C4-2B (cell line): Measurements from ENCODE around the gene AP4E1.

Experiments used
- H3K27ac ChIP-seq: fragments of 450-650 bp; 2 replicates; pipeline ENCODE4 v1.5.1; 2017
- ZFX ChIP-seq: fragments of 450-650 bp; IDR thresholded peaks from 2 replicates; pipeline ENCODE4 v1.6.1; 2017
- TF ChIP-seq, protein P1 (sequence below): fragments of 450-650 bp; conservative IDR thresholded peaks from 2 replicates; pipeline ENCODE4 v1.5.1; 2017; ENCODE audit warnings: mild to moderate bottlenecking

The AP4E1 gene

DNA sequence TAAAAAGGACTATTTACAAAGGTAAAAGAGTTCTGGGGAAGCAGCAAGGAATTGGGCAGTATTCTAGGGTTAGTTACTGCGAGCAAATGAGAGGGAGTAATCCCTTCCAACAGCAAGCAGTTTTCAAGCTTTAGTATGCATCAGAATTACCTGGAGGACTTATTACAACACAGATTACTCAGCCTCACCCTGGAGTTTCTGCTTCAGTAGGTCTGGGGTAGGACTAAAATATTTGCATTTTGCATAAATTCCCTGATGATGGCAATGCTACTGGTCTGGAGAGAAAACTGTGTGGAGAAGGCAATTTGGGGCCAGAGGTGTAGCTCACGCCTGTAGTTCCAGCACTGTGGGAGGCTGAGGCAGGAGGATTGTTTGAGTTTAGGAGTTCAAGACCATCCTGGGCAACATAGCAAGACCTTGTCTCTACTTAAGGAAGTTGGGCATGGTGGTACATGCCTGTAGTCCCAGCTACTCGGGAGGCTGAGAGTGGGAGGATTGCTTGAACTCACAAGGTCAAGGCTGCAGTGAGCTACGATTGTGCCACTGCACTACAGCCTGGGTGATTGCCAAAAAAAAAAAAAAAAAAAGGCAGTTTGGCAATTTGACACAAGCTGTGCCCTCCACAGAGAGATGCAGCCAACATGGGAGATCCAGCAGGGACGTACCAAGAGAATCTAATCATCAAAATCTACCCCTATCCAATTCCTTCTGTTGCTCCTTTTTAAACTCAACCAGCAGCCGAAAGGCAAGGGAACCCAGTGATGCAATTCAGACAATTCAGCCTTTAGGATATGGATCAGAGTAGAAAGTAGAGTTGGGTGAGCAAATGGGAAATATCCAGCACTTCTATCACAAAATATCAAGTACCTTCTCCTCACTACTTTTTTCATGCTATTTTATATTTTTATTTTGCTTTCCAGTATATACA, 27.1 kb upstream of the AP4E1 start:
- no peak for TF ChIP-seq ZFX
- TF ChIP-seq, protein P1, sequence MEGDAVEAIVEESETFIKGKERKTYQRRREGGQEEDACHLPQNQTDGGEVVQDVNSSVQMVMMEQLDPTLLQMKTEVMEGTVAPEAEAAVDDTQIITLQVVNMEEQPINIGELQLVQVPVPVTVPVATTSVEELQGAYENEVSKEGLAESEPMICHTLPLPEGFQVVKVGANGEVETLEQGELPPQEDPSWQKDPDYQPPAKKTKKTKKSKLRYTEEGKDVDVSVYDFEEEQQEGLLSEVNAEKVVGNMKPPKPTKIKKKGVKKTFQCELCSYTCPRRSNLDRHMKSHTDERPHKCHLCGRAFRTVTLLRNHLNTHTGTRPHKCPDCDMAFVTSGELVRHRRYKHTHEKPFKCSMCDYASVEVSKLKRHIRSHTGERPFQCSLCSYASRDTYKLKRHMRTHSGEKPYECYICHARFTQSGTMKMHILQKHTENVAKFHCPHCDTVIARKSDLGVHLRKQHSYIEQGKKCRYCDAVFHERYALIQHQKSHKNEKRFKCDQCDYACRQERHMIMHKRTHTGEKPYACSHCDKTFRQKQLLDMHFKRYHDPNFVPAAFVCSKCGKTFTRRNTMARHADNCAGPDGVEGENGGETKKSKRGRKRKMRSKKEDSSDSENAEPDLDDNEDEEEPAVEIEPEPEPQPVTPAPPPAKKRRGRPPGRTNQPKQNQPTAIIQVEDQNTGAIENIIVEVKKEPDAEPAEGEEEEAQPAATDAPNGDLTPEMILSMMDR: no peak
- H3K27ac ChIP-seq: no peak overlapping the region

DNA sequence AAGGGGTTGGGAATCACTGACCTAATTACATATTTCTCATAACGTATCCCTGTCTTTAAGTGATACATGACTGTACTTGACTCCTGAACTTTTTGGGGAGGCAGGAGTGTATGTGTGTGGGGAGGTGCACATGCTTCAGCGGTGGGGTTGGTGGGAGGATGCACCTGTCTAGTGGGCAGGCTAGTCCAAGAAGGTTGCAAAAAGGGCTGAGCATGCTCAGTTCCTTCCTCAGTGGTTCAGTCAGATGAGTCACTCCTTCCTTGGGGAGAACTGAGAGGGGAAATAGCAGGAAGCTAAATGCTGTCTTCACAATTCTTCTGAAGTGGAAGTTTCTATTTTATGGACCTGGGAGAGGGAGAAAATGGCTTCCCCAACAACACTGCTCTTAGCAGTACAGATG, 24.6 kb upstream of the AP4E1 start:
- no peak for TF ChIP-seq ZFX
- TF ChIP-seq, protein P1: no peak
- no peak overlapping the region for H3K27ac ChIP-seq

DNA sequence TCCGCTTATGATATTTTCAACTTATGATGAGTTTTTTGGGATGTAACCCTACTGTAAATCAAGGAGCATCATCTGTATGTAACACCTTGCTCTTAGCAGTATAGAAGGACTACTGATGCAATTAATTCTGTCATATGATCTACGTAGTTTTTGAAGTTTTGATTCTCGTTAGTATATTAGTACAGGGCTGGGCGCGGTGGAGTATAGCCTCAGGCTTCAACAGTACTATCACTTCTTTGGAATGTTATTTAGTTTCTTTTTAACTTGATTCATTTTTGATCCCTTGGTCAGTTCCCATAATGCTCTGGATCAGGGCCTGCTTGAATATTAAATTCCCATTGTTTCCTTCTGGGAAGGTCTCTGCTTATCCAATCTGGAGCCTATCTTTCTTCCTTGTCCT, 23.9 kb upstream of the AP4E1 start:
- H3K27ac ChIP-seq: no peak overlapping the region
- TF ChIP-seq, protein P1: no peak
- TF ChIP-seq ZFX: no peak

DNA sequence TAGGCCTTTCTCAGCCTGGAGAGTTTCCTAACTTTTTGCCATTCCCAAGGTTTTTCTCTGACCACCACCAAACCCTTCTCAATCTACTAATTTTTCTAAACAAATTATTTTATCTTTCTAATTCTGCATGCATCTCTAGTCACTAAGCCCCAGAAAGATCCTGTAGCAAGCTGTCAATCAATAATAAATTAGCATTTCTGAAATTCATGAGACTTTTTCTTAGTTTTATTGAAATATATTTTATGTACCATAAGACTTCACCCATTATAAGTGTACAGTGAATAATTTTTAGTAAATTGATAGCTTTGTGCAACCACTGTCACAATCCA, 22.4 kb upstream of the AP4E1 start:
- H3K27ac ChIP-seq: no peak overlapping the region
- TF ChIP-seq, protein P1: no peak; the same call in none of the 2 replicates
- no peak for TF ChIP-seq ZFX

DNA sequence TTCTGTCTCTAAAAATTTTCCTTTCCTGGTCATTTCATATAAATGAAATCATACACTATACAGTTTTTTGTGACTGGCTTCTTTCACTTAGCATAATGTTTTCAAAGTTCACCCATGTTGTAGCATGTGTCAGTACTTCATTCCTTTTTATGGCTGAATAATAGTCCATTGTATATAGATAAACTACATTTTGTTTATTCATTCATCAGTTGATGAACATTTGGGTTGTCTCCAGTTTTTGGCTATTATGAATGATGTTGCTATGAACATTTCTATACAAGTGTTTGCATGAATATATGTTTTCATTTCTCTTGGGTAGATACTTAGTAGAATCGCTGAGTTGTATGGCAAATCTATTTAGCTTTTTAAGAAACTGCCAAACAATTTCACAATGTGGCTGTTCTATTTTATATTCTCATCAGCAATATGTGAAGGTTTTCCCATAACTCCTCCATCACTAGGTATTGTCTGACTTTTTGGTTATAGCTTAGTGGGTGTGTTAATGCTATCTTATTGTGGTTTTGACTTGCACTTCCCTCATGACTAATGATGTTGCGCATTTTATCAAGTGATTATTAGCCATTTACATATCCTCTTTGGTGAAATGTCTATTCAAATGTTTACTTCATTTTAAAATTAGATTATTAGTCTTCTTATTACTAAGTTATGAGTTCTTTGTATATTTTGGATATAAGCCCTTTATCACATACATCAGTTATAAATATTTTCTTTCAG, 21.7 kb upstream of the AP4E1 start:
- TF ChIP-seq, protein P1: no peak
- TF ChIP-seq ZFX: no peak
- H3K27ac ChIP-seq: no peak overlapping the region

DNA sequence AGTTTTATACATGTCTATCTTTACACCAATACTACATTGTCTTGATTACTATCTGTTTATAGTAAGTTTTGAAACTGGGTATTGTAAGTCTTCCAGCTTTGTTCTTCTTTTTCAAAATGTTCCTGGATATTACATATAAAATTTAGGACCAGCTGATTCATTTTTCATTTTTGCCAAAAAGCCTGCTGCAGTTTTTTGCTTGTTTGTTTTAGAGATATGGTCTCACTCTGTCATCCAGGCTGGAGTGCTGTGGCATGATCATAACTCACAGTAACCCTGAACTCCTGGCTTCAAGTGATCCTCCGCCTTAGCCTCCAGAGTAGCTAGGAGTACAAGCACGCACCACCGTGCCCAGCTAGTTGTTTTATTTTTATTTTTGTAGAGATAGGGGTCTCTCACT, 20.4 kb upstream of the AP4E1 start:
- TF ChIP-seq ZFX: no peak
- TF ChIP-seq, protein P1: no peak
- H3K27ac ChIP-seq: no peak overlapping the region

DNA sequence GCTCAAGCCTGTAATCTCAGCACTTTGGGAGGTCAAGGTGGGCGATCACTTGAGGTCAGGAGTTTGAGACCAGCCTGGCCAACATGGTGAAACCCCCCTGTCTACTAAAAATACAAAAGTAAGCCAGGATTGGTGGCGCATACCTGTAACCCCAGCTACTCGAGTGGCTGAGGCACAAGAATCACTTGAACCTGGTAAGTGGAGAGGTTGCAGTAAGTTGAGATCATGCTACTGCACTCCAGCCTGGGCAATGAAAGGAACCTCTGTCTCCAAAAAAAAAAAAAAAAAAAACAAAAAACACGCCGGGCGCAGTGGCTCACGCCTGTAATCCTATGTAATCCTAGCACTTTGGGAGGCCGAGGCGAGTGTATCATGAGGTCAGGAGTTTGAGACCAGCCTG, 18.9 kb upstream of the AP4E1 start:
- no peak for TF ChIP-seq ZFX
- TF ChIP-seq, protein P1: no peak

More for the DNA sequence above, 18.9 kb upstream of the AP4E1 start:
- H3K27ac ChIP-seq: no peak overlapping the region
